K562 (cell line): ENCODE results near the gene CD9.

Source experiments
- CBFA2T2 ChIP-seq: fragments of 450-650 bp; conservative IDR thresholded peaks from 2 replicates; pipeline ENCODE4 v1.6.1; 2017; ENCODE audit warnings: mild to moderate bottlenecking
- FOS ChIP-seq: IDR thresholded peaks from 3 replicates; pipeline ENCODE4 v1.6.1; 2011; ENCODE audit not compliant: insufficient read length; ENCODE audit errors: extremely low read depth
- ILK ChIP-seq: fragments of 450-650 bp; IDR thresholded peaks from 2 replicates; pipeline ENCODE4 v1.6.1; 2016; ENCODE audit warnings: missing genetic modification characterization, low read depth, mild to moderate bottlenecking, missing compliant biosample characterization, moderate library complexity, borderline replicate concordance
- MAFF ChIP-seq: IDR thresholded peaks from 2 replicates; pipeline ENCODE4 v1.6.1; 2012; ENCODE audit warnings: low read length, improper control_type of control experiment
- POLR2AphosphoS5 ChIP-seq: IDR thresholded peaks from 2 replicates; pipeline ENCODE4 v1.6.1; 2011; ENCODE audit warnings: mild to moderate bottlenecking, low read depth, low read length, moderate library complexity; ENCODE audit not compliant: control insufficient read depth, insufficient read depth
- TSC22D4 ChIP-seq: fragments of 450-650 bp; IDR thresholded peaks from 2 replicates; pipeline ENCODE4 v1.6.1; 2016; ENCODE audit warnings: missing genetic modification characterization, missing biosample characterization, control low read depth
- TF ChIP-seq, protein P1 (sequence below), 2 experiments: fragments of 200-800 bp in 1 of 2; sonication (Bioruptor generic) in 1 of 2; sonication (generic) in 1 of 2; formaldehyde crosslinking in 1 of 2; IDR thresholded peaks in 1 of 2; conservative IDR thresholded peaks in 1 of 2; 2 replicates each; pipeline versions ENCODE4 v1.5.0 to v1.6.1; 2016 to 2020; ENCODE audit warnings: missing compliant biosample characterization in 1 of 2, missing genetic modification characterization in 1 of 2, missing genetic modification reagents in 1 of 2
- TF ChIP-seq, protein P2 (sequence below), 3 experiments: IDR thresholded peaks in 2 of 3; conservative IDR thresholded peaks in 1 of 3; 2 replicates each; pipeline ENCODE4 v1.5.1; 2011 to 2012; ENCODE audit warnings: low read length in 3 of 3, mild to moderate bottlenecking in 3 of 3, control low read depth in 2 of 3, improper control_type of control experiment in 1 of 3, inconsistent platforms in 1 of 3, low read depth in 1 of 3, mixed read lengths in 1 of 3, moderate library complexity in 1 of 3; ENCODE audit not compliant: insufficient read depth in 2 of 3

DNA sequence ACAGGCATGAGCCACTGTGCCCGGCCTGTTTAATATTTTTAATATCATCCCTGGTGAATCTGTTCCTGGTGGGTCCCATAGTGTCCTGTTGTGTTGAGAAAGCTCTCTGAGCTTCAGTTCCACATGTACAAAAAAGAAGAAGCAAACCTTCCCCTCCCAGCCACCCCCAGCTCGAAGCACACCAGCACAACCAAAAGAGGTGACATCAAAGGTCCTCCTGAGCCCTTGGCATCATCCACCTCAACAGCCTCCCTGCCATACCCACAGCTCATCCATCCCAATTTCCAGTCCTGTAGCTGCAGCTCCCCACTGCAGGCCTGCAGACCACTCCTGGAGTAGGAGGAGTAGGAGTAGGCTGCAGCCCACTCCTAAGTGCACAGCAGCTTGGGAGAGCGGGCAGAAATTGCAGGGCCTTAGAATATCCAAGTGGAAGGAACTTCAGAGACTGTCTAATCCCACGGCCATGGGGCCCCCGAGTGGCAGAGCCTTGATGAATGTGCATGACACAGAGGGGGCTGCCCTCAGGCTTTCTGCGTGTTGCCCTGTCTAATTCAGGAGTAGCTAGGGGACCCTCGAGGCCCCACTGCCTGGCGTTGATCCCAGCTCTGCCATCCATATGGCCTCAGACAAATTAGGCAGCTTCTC is 36.7 kb upstream of the CD9 start:
- TF ChIP-seq ILK (tag): no peak
- TF ChIP-seq, protein P1, sequence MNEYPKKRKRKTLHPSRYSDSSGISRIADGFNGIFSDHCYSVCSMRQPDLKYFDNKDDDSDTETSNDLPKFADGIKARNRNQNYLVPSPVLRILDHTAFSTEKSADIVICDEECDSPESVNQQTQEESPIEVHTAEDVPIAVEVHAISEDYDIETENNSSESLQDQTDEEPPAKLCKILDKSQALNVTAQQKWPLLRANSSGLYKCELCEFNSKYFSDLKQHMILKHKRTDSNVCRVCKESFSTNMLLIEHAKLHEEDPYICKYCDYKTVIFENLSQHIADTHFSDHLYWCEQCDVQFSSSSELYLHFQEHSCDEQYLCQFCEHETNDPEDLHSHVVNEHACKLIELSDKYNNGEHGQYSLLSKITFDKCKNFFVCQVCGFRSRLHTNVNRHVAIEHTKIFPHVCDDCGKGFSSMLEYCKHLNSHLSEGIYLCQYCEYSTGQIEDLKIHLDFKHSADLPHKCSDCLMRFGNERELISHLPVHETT (CRISPR knock-in tag; conservative IDR thresholded peaks at IDR 0.05 in 1 of 2, IDR thresholded peaks at IDR 0.05 in 1 of 2): no peak
- no peak for TF ChIP-seq TSC22D4 (tag)
- TF ChIP-seq CBFA2T2: no peak
- no peak for TF ChIP-seq FOS
- TF ChIP-seq, protein P2, sequence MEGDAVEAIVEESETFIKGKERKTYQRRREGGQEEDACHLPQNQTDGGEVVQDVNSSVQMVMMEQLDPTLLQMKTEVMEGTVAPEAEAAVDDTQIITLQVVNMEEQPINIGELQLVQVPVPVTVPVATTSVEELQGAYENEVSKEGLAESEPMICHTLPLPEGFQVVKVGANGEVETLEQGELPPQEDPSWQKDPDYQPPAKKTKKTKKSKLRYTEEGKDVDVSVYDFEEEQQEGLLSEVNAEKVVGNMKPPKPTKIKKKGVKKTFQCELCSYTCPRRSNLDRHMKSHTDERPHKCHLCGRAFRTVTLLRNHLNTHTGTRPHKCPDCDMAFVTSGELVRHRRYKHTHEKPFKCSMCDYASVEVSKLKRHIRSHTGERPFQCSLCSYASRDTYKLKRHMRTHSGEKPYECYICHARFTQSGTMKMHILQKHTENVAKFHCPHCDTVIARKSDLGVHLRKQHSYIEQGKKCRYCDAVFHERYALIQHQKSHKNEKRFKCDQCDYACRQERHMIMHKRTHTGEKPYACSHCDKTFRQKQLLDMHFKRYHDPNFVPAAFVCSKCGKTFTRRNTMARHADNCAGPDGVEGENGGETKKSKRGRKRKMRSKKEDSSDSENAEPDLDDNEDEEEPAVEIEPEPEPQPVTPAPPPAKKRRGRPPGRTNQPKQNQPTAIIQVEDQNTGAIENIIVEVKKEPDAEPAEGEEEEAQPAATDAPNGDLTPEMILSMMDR (IDR thresholded peaks at IDR 0.05 in 2 of 3, conservative IDR thresholded peaks at IDR 0.05 in 1 of 3; ENCODE audit: insufficient read depth in 2 of 3, low read depth in 1 of 3, low read length in 3 of 3): no peak
- TF ChIP-seq MAFF: no peak
- no peak for TF ChIP-seq POLR2AphosphoS5
